GM19025 (cell line): ENCODE data around the gene TMEM273.
"Not testable (repeated sequence)": the region's sequence is repeated elsewhere in the genome, so short reads cannot be mapped to it uniquely, and the experiment has no call there.

Experiments used
- ATAC-seq: cut with Tn5 transposase; IDR thresholded peaks from one replicate; pipeline ENCODE4 v1.9.1; 2021; ENCODE audit warnings: mild to moderate bottlenecking, low read depth, moderate library complexity; ENCODE audit not compliant: unreplicated experiment

TMEM273 gene

GRCh38 chr10:49207113-49207512, 18.9 kb upstream of the TMEM273 start:
- no peak for ATAC-seq

DNA sequence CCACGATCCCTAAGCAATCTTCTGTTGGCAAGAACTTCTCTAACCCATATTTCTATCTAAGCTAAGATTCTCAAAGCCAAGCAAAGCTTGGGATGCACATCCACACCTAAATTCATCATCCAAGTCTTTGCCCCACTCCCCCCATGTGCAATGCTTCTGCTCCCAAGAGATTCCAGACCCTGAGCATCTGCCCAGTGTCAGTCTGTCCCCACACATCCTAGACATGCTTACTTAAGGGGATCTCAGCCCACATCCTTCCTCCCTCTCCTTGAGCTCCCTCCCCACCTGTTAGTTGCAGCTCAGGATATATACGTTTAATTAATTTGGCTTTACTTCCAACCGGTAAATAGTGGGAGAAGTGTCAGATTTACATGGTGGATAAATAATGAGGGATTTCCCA, 17.0 kb upstream of the TMEM273 start:
- no peak for ATAC-seq

GRCh38 chr10:49204119-49204518, 15.9 kb upstream of the TMEM273 start:
- ATAC-seq: no peak

DNA sequence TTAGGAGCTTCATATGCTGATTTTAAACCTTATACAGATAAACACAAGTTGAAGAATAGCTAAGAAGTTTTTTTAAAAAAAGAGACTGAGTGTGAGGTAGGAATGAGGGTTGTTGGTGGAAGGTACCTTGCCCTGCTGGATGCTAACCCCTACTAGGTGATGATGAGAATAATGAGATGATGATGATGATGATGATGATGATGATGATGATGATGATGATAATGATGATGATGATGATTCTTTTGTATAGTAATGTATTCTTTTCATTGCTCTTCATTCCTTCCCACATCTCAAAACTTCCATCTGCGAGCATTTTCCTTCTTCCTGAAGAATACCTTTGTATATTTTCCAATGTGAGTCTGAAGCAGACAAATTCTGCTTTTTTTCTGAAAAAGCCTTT, 14.1 kb upstream of the TMEM273 start:
- ATAC-seq: no peak

- ATAC-seq: no peak
Measured at GRCh38 chr10:49200854-49201253, 12.7 kb upstream of the TMEM273 start.

GRCh38 chr10:49197171-49197570, 9.0 kb upstream of the TMEM273 start:
- ATAC-seq: no peak

GRCh38 chr10:49195864-49196263, 7.7 kb upstream of the TMEM273 start:
- ATAC-seq: not testable (repeated sequence)

DNA sequence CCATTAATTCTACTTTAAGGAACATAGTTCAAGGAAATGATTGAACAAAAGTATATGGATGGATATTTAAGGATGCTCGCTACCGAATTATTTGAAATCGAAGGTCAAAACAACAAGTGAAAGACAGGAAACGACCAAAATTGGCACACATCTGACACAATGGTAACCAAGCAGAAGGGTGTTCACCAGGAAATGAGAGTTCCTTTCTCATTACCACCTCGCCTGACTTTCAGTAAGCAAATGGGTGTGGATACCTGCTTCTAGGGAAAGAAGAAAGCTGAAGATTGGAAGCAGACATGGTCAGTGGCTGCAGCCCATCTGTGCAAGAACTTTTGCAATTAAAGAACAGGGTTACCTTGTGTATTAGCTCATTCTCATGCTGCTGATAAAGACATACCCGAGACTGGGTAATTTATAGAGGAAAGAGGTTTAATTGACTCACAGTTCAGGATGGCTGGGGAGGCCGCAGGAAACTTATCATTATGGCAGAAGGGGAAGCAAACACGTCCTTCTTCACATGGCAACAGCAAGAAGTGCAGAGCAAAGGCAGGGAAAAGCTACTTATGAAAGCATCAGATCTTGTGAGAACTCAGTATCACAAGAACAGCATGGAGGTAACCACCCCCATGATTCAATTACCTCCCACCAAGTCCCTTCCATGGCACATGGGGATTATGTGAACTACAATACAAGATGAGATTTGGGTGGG, 6.2 kb upstream of the TMEM273 start:
- no peak for ATAC-seq

GRCh38 chr10:49191349-49191748, 3.2 kb upstream of the TMEM273 start:
- no peak for ATAC-seq

- ATAC-seq: no peak
Measured at GRCh38 chr10:49189422-49189821, 1.2 kb upstream of the TMEM273 start.

GRCh38 chr10:49187044-49187484, 1.1 kb downstream of the TMEM273 start:
- ATAC-seq: no peak

DNA sequence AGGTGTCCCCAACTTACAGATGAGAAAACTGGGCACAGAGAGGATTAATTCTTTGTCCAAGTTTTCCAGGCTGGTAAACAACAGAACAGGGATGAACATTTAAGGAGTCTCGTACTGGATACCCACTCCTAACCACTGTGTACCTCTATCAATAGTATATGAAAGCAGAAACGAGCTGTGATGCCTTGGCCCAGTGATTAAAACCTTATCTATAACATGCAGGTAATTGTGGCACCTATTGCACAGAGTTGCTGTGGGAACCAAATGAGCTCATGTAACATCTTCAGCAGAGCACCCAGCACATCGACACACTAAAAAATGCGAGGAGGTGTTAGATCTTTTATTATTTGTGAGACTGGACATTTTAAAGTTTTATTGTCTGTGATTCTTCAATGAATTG, 1.6 kb downstream of the TMEM273 start:
- no peak for ATAC-seq

- ATAC-seq: no peak
Measured at GRCh38 chr10:49185213-49185612, 3.0 kb downstream of the TMEM273 start.

DNA sequence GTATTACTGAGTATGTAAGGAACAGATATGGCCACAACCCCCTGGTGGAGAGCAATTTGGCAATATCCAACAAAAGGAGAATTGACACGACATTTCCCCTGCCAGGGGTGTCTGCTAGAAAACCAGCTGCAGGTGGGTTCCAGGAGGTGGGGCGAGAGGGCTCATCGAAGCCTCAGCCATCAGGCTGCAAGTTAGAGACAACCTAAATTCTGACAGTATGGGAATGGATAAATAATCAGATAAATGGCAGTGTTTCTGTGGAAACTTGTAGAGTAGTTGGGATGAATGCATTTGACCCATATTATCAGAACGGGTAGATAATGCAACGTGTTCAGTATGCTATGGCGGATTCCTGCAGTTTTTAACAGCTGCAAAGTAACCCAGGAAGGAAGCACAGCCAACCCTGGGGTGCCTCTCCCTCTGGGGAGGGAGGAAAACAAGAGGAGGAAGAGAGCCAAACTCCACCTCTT, 3.5 kb downstream of the TMEM273 start:
- no peak for ATAC-seq

- ATAC-seq: no peak
Measured at GRCh38 chr10:49183596-49184542, 4.3 kb downstream of the TMEM273 start.

DNA sequence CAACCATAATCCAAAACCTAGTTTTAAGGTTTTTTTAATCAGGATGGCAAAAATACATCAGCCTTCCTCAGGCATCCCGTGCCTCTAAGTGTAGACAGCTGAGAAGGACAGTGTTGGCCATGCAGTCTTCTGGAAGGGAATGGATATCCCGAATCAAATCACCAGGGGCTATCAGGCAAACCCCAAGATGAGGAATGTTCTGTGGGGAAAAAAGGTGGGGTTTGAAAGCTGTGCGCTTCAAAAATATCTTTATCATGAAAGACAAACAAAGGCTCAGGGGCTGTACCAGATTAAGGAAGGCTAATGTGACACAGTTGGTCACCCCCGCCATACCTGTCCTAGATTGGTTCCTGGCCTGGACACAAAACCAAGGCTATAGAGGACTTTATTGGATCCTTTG, 5.4 kb downstream of the TMEM273 start:
- ATAC-seq: no peak

DNA sequence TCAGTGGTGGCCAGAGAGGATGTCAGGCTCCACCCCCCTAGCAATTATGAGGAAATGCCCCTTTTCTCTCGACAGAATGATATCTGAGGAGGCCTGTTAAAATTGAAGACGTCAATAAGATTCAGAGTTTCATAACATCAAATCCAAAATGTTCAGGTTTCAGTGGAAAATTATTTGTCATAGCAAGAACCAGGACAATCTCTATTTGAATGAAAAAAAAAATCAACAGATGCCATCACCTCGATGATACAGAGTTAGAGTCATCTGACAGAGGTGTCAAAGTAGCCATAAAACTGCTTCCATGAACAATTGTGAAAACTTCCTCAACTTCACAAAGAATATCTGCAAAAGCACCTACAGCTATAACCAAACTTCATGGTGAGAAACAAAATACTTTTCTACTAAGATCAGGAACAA, 7.7 kb downstream of the TMEM273 start:
- ATAC-seq: no peak

DNA sequence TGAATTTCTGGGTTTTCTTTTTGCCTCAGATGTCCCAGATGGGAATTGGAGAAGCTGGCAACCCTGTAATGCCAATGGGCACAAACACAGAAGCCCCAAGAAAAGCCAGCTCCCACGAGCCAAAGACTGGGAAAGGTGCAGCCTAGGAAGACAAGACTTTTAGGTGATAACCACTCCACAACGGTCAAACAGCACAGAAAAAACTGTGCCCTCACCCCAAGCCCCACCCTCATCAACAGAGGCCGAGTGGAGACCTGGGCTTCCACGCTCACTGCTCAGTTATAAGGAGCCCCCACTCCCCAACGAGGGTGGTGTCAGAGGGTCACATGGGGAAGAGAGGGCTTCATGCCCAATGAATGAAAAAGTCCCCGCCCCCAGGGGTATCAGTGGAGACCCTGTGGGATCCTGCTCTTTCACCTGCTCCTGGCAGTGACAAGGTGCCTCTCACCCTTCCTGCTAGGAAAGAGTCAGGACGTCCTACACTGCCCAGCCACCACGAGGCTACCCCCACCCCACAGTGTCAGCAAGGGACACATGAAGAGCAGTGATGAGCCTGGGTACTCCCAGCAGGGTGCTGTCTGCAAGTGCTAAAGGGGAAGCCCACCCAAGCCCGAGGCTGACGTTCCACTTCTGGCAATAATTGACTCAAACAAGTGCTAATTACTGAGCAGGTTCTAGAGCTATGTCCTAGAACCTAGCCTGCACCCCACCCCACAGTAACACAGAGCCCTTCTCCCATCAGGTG, 8.3 kb downstream of the TMEM273 start:
- ATAC-seq: no peak

- ATAC-seq: no peak
Measured at GRCh38 chr10:49178489-49179471, 9.4 kb downstream of the TMEM273 start.
